Neural cell (in vitro differentiated cells): ENCODE measurements around the gene NKAIN2. TPM values are rescaled to one million over a fixed set of nuclear protein-coding genes. Genes with fewer than 3 reads are reported as not detected.

Experiments
- H2AFZ ChIP-seq: fragments of 200-600, 300-800 bp; sonication (generic), shearing (Covaris generic); 2 replicates; pipeline ENCODE4 v1.6.0; 2014; ENCODE audit warnings: low read depth, mild to moderate bottlenecking, antibody characterized with exemption, low read length, moderate library complexity
- H3F3A ChIP-seq: fragments of 200-600 bp; shearing (Covaris generic); 2 replicates; pipeline ENCODE4 v1.6.1; 2016; ENCODE audit warnings: mild to moderate bottlenecking, moderate library complexity, mixed read lengths, antibody characterized with exemption, low read length; ENCODE audit not compliant: insufficient read depth, poor library complexity, severe bottlenecking
- H3K27ac ChIP-seq: fragments of 200-600, 300-800 bp; sonication (generic), shearing (Covaris generic); 2 replicates; pipeline ENCODE4 v1.5.1; 2014; ENCODE audit warnings: mild to moderate bottlenecking, low read length, moderate library complexity
- H3K27me3 ChIP-seq: fragments of 300-800, 200-600 bp; sonication (generic), shearing (Covaris generic); 2 replicates; pipeline ENCODE4 v1.6.0; 2014; ENCODE audit warnings: mild to moderate bottlenecking, low read depth, low read length, moderate library complexity; ENCODE audit not compliant: insufficient read depth
- H3K36me3 ChIP-seq: fragments of 300-800, 200-600 bp; sonication (generic), shearing (Covaris generic); 2 replicates; pipeline ENCODE4 v1.5.1; 2014; ENCODE audit warnings: mild to moderate bottlenecking, antibody characterized with exemption, low read length, moderate library complexity; ENCODE audit not compliant: insufficient read depth
- H3K4me2 ChIP-seq: fragments of 300-800, 200-600 bp; sonication (generic), shearing (Covaris generic); 2 replicates; pipeline ENCODE4 v1.6.0; 2014; ENCODE audit warnings: mild to moderate bottlenecking, low read length
- H3K4me3 ChIP-seq: fragments of 300-800, 200-600 bp; sonication (generic), shearing (Covaris generic); 2 replicates; pipeline ENCODE4 v1.5.1; 2014; ENCODE audit warnings: mild to moderate bottlenecking, low read length, moderate library complexity
- H3K79me2 ChIP-seq: fragments of 200-600 bp; shearing (Covaris generic); replicated peaks from 2 replicates; pipeline ENCODE4 v1.6.0; 2014; ENCODE audit warnings: mild to moderate bottlenecking, low read length, moderate library complexity; ENCODE audit not compliant: insufficient read depth
- H3K9ac ChIP-seq: fragments of 300-800, 200-600 bp; sonication (generic), shearing (Covaris generic); 2 replicates; pipeline ENCODE4 v1.6.1; 2016; ENCODE audit warnings: mild to moderate bottlenecking, low read length, mixed read lengths
- H3K9me2 ChIP-seq: fragments of 200-600 bp; shearing (Covaris generic); 2 replicates; pipeline ENCODE4 v1.6.1; 2016; ENCODE audit warnings: mild to moderate bottlenecking, low read length, mixed read lengths; ENCODE audit not compliant: insufficient read depth
- H3K9me3 ChIP-seq: fragments of 200-600, 300-800 bp; sonication (generic), shearing (Covaris generic); 2 replicates; pipeline ENCODE4 v1.6.1; 2016; ENCODE audit warnings: mild to moderate bottlenecking, mixed run types, low read length, moderate library complexity, mixed read lengths
- H4K20me1 ChIP-seq: fragments of 200-600 bp; shearing (Covaris generic); 2 replicates; pipeline ENCODE4 v1.6.1; 2016; ENCODE audit warnings: mild to moderate bottlenecking, mixed run types; ENCODE audit not compliant: insufficient read depth
- EP300 ChIP-seq: fragments of 450-650 bp; conservative IDR thresholded peaks from 2 replicates; pipeline ENCODE4 v1.6.1; 2014; ENCODE audit warnings: antibody characterized with exemption, mild to moderate bottlenecking, moderate library complexity; ENCODE audit not compliant: poor library complexity, severe bottlenecking
- EZH2 ChIP-seq: fragments of 200-600, 300-800 bp; shearing (Covaris generic), sonication (generic); IDR thresholded peaks from 2 replicates; pipeline ENCODE4 v1.6.1; 2014; ENCODE audit warnings: antibody characterized with exemption, low read length, borderline replicate concordance, mild to moderate bottlenecking; ENCODE audit not compliant: insufficient read depth, poor library complexity, severe bottlenecking
- MXI1 ChIP-seq: fragments of 450-650 bp; conservative IDR thresholded peaks from 2 replicates; pipeline ENCODE4 v1.6.1; 2014; ENCODE audit warnings: antibody characterized with exemption, mild to moderate bottlenecking; ENCODE audit not compliant: poor library complexity, severe bottlenecking
- POLR2AphosphoS5 ChIP-seq: IDR thresholded peaks from 2 replicates; pipeline ENCODE4 v1.6.1; 2012
- RAD21 ChIP-seq: fragments of 450-650 bp; conservative IDR thresholded peaks from 2 replicates; pipeline ENCODE4 v1.6.1; 2014; ENCODE audit warnings: antibody characterized with exemption, mild to moderate bottlenecking, moderate library complexity
- SMC3 ChIP-seq: fragments of 450-650 bp; conservative IDR thresholded peaks from 2 replicates; pipeline ENCODE4 v1.6.1; 2014; ENCODE audit warnings: antibody characterized with exemption, mild to moderate bottlenecking, moderate library complexity; ENCODE audit not compliant: poor library complexity
- TAF1 ChIP-seq: IDR thresholded peaks from 2 replicates; pipeline ENCODE4 v1.6.1; 2012; ENCODE audit warnings: low read depth
- polyA plus RNA-seq: library from polyadenylated mRNA; depleted of rRNA; stranded (reverse); fragments of >200 nt; gene quantifications from 2 replicates; pipeline ENCODE4 v1.2.3, GENCODE V29; 2014
- TF ChIP-seq, protein P1 (sequence below): IDR thresholded peaks from 2 replicates; pipeline ENCODE4 v1.6.1; 2012; ENCODE audit warnings: borderline replicate concordance

NKAIN2 gene
- polyA plus RNA-seq, 1 donor from 2014 or later = 23.2 TPM

DNA sequence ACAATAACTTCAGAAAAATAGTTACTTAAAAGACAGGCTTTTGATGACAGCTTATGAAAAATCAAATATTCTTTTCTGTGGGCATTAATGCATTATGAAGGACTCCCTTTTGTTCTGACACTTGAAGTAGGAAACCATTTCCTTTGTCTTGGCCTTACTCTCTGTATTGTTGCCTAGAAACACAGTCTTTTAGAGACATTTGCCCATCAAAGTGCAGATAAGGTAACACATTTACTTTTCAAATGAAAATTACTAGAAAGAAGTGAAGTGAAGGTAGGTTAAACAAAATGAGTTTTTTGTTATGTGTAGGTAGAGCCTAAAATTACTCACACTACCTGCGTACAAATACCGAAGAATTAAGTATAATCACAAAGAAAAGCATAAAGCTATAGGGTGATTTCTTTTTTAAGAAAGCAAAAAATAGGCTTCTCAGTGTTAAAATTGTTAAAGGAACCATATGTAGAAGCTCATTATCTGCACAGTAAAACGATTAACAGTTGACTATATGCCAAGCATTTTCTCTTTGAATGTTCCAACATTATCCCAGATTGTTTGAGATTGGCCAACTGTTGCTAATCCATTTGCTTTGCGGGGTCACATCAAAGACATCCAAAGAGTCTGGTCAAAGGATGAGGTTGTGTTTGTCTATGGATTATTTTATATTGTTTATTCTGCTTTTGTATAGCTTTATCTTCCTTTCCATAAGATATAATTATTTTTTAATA, 616.6 kb downstream of the NKAIN2 start:
- Histone ChIP-seq H4K20me1 (no peaks in the 10 kb centered on the region), H3K9me3 (no peaks in the 10 kb centered on the region), H3K27me3 (no peaks in the 10 kb centered on the region), H3K9me2 (no peaks in the 10 kb centered on the region), H3K36me3 (no peaks in the 10 kb centered on the region), H3K27ac (peak overlapping the region; percentile 31), H3K4me2 (peak overlapping the region; percentile 4), H2AFZ (no peak overlapping the region), H3K79me2 (no peaks in the 10 kb centered on the region), H3K4me3 (peak overlapping the region; percentile 7), H3K9ac (no peak overlapping the region), H3F3A (no peaks in the 10 kb centered on the region)
- TF ChIP-seq RAD21 (no peak), SMC3 (no peak), EP300 (peak; percentile 32), EZH2 (no peak), TAF1 (no peak), POLR2AphosphoS5 (no peak)
- TF ChIP-seq, protein P1, sequence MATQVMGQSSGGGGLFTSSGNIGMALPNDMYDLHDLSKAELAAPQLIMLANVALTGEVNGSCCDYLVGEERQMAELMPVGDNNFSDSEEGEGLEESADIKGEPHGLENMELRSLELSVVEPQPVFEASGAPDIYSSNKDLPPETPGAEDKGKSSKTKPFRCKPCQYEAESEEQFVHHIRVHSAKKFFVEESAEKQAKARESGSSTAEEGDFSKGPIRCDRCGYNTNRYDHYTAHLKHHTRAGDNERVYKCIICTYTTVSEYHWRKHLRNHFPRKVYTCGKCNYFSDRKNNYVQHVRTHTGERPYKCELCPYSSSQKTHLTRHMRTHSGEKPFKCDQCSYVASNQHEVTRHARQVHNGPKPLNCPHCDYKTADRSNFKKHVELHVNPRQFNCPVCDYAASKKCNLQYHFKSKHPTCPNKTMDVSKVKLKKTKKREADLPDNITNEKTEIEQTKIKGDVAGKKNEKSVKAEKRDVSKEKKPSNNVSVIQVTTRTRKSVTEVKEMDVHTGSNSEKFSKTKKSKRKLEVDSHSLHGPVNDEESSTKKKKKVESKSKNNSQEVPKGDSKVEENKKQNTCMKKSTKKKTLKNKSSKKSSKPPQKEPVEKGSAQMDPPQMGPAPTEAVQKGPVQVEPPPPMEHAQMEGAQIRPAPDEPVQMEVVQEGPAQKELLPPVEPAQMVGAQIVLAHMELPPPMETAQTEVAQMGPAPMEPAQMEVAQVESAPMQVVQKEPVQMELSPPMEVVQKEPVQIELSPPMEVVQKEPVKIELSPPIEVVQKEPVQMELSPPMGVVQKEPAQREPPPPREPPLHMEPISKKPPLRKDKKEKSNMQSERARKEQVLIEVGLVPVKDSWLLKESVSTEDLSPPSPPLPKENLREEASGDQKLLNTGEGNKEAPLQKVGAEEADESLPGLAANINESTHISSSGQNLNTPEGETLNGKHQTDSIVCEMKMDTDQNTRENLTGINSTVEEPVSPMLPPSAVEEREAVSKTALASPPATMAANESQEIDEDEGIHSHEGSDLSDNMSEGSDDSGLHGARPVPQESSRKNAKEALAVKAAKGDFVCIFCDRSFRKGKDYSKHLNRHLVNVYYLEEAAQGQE = no peak

DNA sequence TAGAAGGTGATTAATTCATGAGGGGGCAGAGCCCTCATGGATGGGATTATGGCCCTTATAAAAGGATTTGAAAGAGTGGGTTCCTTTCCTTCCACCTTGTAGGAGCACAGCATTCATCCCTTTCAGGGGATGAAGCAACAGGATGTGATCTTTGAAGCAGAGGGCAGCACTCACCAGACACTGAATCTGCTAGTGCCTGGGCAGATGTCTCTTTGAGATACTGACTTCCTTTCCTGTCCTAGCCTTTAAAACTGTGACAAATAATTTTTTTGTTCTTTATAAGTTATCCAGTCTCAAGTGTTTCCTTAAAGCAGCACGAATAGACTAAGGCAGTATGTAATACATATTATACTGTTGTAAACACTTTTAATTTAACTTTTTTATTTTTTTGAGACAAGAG, 620.0 kb downstream of the NKAIN2 start:
- H3K79me2 ChIP-seq = no peaks in the 10 kb centered on the region
- H3K27ac ChIP-seq = no peak overlapping the region
- H3K9me3 ChIP-seq = no peaks in the 10 kb centered on the region
- TF ChIP-seq SMC3 (no peak), RAD21 (no peak), MXI1 (no peak), TAF1 (no peak), EZH2 (no peak), EP300 (no peak)
- no peak overlapping the region for H3K4me2 ChIP-seq
- no peak overlapping the region for H3K9ac ChIP-seq
- no peak overlapping the region for H2AFZ ChIP-seq
- no peak overlapping the region for H3K4me3 ChIP-seq
- H3K27me3 ChIP-seq = no peaks in the 10 kb centered on the region
- no peaks in the 10 kb centered on the region for H3F3A ChIP-seq
- H4K20me1 ChIP-seq = no peaks in the 10 kb centered on the region
- H3K36me3 ChIP-seq = no peaks in the 10 kb centered on the region
- H3K9me2 ChIP-seq = no peaks in the 10 kb centered on the region

DNA sequence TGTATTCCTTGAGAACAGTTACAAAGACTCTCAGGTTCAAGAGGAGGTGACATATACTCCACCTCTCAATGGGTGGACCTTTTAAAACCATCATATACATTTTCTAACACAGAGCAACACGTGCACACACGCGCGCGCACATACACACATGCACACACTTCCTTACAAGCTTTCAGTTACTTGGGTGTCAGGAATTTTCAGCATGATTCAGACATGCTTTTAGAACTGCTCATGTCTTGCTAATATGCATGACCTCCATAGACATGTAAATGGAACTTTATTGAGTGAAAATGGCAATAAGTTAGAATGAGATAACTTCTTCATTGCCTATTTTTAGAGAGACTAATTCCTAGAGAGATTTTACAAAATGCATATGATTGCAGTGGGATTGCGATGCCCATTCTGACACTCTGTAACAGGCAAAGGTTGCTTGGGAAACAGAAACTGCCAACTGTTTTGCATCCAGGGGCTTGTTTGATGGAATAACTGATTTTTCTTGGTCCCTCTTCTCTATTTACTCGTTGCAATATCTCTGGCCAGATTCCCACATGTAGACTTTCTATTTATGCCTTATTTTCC, 627.2 kb downstream of the NKAIN2 start:
- H3K4me3 ChIP-seq = no peak overlapping the region
- H4K20me1 ChIP-seq = no peaks in the 10 kb centered on the region
- no peaks in the 10 kb centered on the region for H3K9me3 ChIP-seq
- no peak overlapping the region for H2AFZ ChIP-seq
- H3K4me2 ChIP-seq = no peak overlapping the region
- no peaks in the 10 kb centered on the region for H3K79me2 ChIP-seq
- H3K27ac ChIP-seq = no peak overlapping the region
- no peaks in the 10 kb centered on the region for H3K36me3 ChIP-seq
- no peak for TF ChIP-seq TAF1
- TF ChIP-seq EZH2 = no peak
- no peak for TF ChIP-seq MXI1
- no peak for TF ChIP-seq RAD21
- TF ChIP-seq, protein P1 = no peak
- no peak for TF ChIP-seq SMC3
- H3K9ac ChIP-seq = no peak overlapping the region
- H3K9me2 ChIP-seq = no peaks in the 10 kb centered on the region
- no peaks in the 10 kb centered on the region for H3K27me3 ChIP-seq
- no peaks in the 10 kb centered on the region for H3F3A ChIP-seq
